Liver (tissue), 9 donors: ENCODE results near the gene UBA6. TPM values are rescaled to one million over a fixed set of nuclear protein-coding genes. Genes with fewer than 3 reads are reported as not detected.

Experiments used
- DNase-seq: peaks from one replicate; pipeline ENCODE4 v3.0.0-alpha.2; 2017; ENCODE audit warnings: low spot score
- H3K27ac ChIP-seq, 2 donors: one replicate each; pipeline ENCODE4 v1.7.0; 2013; ENCODE audit warnings: inconsistent platforms in 2 of 2, low read length in 2 of 2, control low read depth in 1 of 2, low read depth in 1 of 2, mild to moderate bottlenecking in 1 of 2
- H3K27me3 ChIP-seq, 4 donors: one replicate each; pipeline versions ENCODE4 v1.6.1 to v1.7.0; 2013; ENCODE audit warnings: low read length in 3 of 4, inconsistent platforms in 1 of 4, mild to moderate bottlenecking in 1 of 4, moderate library complexity in 1 of 4; ENCODE audit not compliant: control insufficient read depth in 4 of 4, insufficient read depth in 4 of 4
- H3K36me3 ChIP-seq, 4 donors: one replicate each; pipeline versions ENCODE4 v1.6.1 to v1.7.0; 2013; ENCODE audit warnings: low read length in 3 of 4, mild to moderate bottlenecking in 3 of 4, low read depth in 1 of 4, moderate library complexity in 1 of 4; ENCODE audit not compliant: control insufficient read depth in 4 of 4, insufficient read depth in 3 of 4
- H3K4me1 ChIP-seq, 4 donors: one replicate each; pipeline versions ENCODE4 v1.6.1 to v1.7.0; 2013; ENCODE audit warnings: low read length in 3 of 4, mild to moderate bottlenecking in 3 of 4, moderate library complexity in 1 of 4; ENCODE audit not compliant: control insufficient read depth in 4 of 4, insufficient read depth in 4 of 4
- H3K4me3 ChIP-seq, 3 donors: one replicate each; pipeline versions ENCODE4 v1.6.1 to v1.7.0; 2013; ENCODE audit warnings: low read length in 3 of 3, control low read depth in 1 of 3, low read depth in 1 of 3, mild to moderate bottlenecking in 1 of 3
- H3K9ac ChIP-seq, 2 donors: one replicate each; pipeline ENCODE4 v1.7.0; 2013; ENCODE audit warnings: low read length in 2 of 2, mild to moderate bottlenecking in 2 of 2, moderate library complexity in 2 of 2, control low read depth in 1 of 2, low read depth in 1 of 2
- H3K9me3 ChIP-seq, 4 donors: one replicate each; pipeline versions ENCODE4 v1.6.1 to v1.7.0; 2013; ENCODE audit warnings: low read length in 3 of 4; ENCODE audit not compliant: control insufficient read depth in 4 of 4
- ATF3 ChIP-seq: IDR thresholded peaks from 2 replicates; pipeline ENCODE4 v1.6.1; 2016; ENCODE audit warnings: antibody characterized with exemption
- CTCF ChIP-seq: fragments of 150-350 bp; IDR thresholded peaks from 2 replicates; pipeline ENCODE4 v1.5.1; 2017; ENCODE audit warnings: improper control_type of control experiment, low read depth, low read length; ENCODE audit not compliant: missing input control
- EGR1 ChIP-seq, 2 donors: IDR thresholded peaks; 2 replicates each; pipeline ENCODE4 v1.6.1; 2016 to 2018; ENCODE audit warnings: antibody characterized with exemption in 2 of 2, low read depth in 2 of 2
- FOXA1 ChIP-seq: IDR thresholded peaks from 2 replicates; pipeline ENCODE4 v1.6.1; 2016; ENCODE audit warnings: antibody characterized with exemption
- FOXA2 ChIP-seq: IDR thresholded peaks from 2 replicates; pipeline ENCODE4 v1.6.1; 2016; ENCODE audit warnings: antibody characterized with exemption
- GABPA ChIP-seq, 2 donors: IDR thresholded peaks in 1 of 2; conservative IDR thresholded peaks in 1 of 2; 2 replicates each; pipeline ENCODE4 v1.6.1; 2016; ENCODE audit warnings: antibody characterized with exemption in 2 of 2, mild to moderate bottlenecking in 1 of 2, moderate library complexity in 1 of 2
- HNF4A ChIP-seq, 2 donors: conservative IDR thresholded peaks; 2 replicates each; pipeline ENCODE4 v1.6.1; 2016; ENCODE audit warnings: antibody characterized with exemption in 2 of 2, mild to moderate bottlenecking in 2 of 2
- HNF4G ChIP-seq: IDR thresholded peaks from 2 replicates; pipeline ENCODE4 v1.6.1; 2016; ENCODE audit warnings: antibody characterized with exemption
- JUND ChIP-seq, 2 donors: IDR thresholded peaks; 2 replicates each; pipeline ENCODE4 v1.6.1; 2016; ENCODE audit warnings: antibody characterized with exemption in 2 of 2
- MAX ChIP-seq: IDR thresholded peaks from 2 replicates; pipeline ENCODE4 v1.6.1; 2016; ENCODE audit warnings: antibody characterized with exemption
- NR2F2 ChIP-seq: IDR thresholded peaks from 2 replicates; pipeline ENCODE4 v1.6.1; 2016; ENCODE audit warnings: antibody characterized with exemption
- RAD21 ChIP-seq, 2 donors: IDR thresholded peaks; 2 replicates each; pipeline ENCODE4 v1.6.1; 2016; ENCODE audit warnings: antibody characterized with exemption in 2 of 2, mild to moderate bottlenecking in 2 of 2
- REST ChIP-seq: IDR thresholded peaks from 2 replicates; pipeline ENCODE4 v1.6.1; 2016; ENCODE audit warnings: antibody characterized with exemption, mild to moderate bottlenecking
- RXRA ChIP-seq, 2 donors: IDR thresholded peaks; 2 replicates each; pipeline ENCODE4 v1.6.1; 2017 to 2018; ENCODE audit warnings: antibody characterized with exemption in 2 of 2, mild to moderate bottlenecking in 1 of 2
- SP1 ChIP-seq: IDR thresholded peaks from 2 replicates; pipeline ENCODE4 v1.6.1; 2018; ENCODE audit warnings: antibody characterized with exemption, mild to moderate bottlenecking
- TAF1 ChIP-seq: conservative IDR thresholded peaks from 2 replicates; pipeline ENCODE4 v1.6.1; 2016; ENCODE audit warnings: antibody characterized with exemption, mild to moderate bottlenecking
- YY1 ChIP-seq: IDR thresholded peaks from 2 replicates; pipeline ENCODE4 v1.6.1; 2016; ENCODE audit warnings: antibody characterized with exemption, mild to moderate bottlenecking
- ZBTB33 ChIP-seq: IDR thresholded peaks from 2 replicates; pipeline ENCODE4 v1.6.1; 2016; ENCODE audit warnings: antibody characterized with exemption
- WGBS: extraction: QIAGEN DNeasy Blood & Tissue Kit; methylation state at CpG from one replicate; pipeline ENCODE4 v1.1.7; 2013; 5-methylcytosine and 5-hydroxymethylcytosine counted together
- polyA plus RNA-seq, 2 donors: library from polyadenylated mRNA; stranded (reverse) in 1 of 2; unstranded in 1 of 2; fragments of 200-250 nt in 1 of 2; fragments of >200 nt in 1 of 2; fragmentation: Nextera tagmentation in 1 of 2; extraction: Ambion mirVana in 1 of 2; gene quantifications; one replicate each; pipeline versions ENCODE4 v1.2.1 to v1.2.3, GENCODE V29; 2013 to 2015
- total RNA-seq, 2 donors: library from RNA; depleted of rRNA; stranded (reverse); fragments of >200 nt; gene quantifications; one replicate each; pipeline ENCODE4 v1.2.3, GENCODE V29; 2014
- donor health status: healthy.
- donor health status: healthy.
- donor health status: healthy.
- donor health status: healthy.
- donor health status: healthy.

Gene UBA6
- total and polyA plus RNA-seq, 4 donors: 8.4 to 122 (median 13.7) TPM

GRCh38 chr4:67713529-67714247 lies 12.7 kb upstream of the UBA6 start (continued):
- TF ChIP-seq REST (no peak), MAX (no peak), RXRA (IDR thresholded peaks at IDR 0.05) (no peak)

GRCh38 chr4:67712650-67713528 lies 11.9 kb upstream of the UBA6 start:
- Histone ChIP-seq H3K4me3 (no peak overlapping the region), H3K36me3 (peaks cover 0 to 1% (median 0%) of the 10 kb centered on the region in 4 donors), H3K27ac (no peak overlapping the region), H3K27me3 (no peaks in the 10 kb centered on the region), H3K9ac (no peak overlapping the region), H3K9me3 (no peaks in the 10 kb centered on the region), H3K4me1 (no peaks in the 10 kb centered on the region)
- TF ChIP-seq ZBTB33 (no peak), RAD21 (IDR thresholded peaks at IDR 0.05) (no peak), RXRA (IDR thresholded peaks at IDR 0.05) (no peak), ATF3 (no peak), CTCF (no peak), HNF4A (conservative IDR thresholded peaks at IDR 0.05) (no peak), TAF1 (no peak), MAX (no peak), FOXA1 (no peak), JUND (IDR thresholded peaks at IDR 0.05) (no peak), SP1 (no peak), REST (no peak), FOXA2 (no peak), NR2F2 (no peak), YY1 (no peak), EGR1 (IDR thresholded peaks at IDR 0.05; ENCODE audit: low read depth in 2 of 2) (no peak), HNF4G (no peak), GABPA (IDR thresholded peaks at IDR 0.05 in 1 of 2, conservative IDR thresholded peaks at IDR 0.05 in 1 of 2) (no peak)
- 84% methylated on average over 7 of the region's 7 CpGs for WGBS
- no peak for DNase-seq
